ENCODE data around the gene MALAT1.

The MALAT1 gene

DNA sequence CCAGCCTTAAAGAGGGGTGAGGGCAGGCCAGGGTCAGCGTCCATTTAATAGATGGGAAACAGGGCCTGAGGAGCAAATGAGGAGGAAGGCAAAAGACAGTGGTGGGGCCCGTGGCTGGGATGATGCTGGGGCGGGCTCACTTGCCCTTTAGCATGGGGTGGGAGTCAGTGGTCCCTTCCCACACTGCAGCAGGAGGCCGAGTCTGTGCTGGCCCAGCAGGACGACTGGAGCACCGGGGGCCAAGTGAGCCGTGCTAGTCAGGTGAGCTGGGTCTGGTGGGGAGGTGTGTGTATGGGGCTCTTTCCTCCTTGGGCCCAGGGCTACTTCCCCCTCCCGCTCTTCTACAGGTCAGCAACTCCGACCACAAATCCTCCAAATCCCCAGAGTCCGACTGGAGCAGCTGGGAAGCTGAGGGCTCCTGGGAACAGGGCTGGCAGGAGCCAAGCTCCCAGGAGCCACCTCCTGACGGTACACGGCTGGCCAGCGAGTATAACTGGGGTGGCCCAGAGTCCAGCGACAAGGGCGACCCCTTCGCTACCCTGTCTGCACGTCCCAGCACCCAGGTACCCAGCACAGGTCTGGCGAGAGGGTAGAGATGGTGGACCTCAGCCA lies 38.9 kb downstream of the MALAT1 start:
- in situ Hi-C loops (cut with MboI; ENCODE audit: low sequenced_read_pairs): no loop called here

DNA sequence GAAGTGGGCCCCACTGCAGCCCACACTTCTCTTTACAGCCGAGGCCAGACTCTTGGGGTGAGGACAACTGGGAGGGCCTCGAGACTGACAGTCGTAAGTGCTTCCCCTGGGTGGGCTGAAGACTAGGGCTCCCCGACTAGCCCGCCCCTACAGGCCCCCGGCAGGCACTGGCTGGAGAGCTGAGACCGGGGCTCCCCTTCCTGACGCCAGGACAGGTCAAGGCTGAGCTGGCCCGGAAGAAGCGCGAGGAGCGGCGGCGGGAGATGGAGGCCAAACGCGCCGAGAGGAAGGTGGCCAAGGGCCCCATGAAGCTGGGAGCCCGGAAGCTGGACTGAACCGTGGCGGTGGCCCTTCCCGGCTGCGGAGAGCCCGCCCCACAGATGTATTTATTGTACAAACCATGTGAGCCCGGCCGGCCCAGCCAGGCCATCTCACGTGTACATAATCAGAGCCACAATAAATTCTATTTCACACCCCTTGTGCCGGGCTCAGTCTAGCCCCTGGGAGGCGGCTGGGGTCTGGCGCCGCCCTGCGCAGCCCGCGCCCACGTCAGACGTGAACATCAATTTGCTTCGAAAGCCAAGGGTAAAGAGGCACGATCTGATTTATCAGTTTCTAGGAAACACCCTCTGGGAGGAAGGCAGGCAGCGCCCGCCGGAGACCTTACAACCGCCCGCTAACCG lies 39.5 kb downstream of the MALAT1 start:
- in situ Hi-C loops (cut with MboI; ENCODE audit: low sequenced_read_pairs): no loop called here

DNA sequence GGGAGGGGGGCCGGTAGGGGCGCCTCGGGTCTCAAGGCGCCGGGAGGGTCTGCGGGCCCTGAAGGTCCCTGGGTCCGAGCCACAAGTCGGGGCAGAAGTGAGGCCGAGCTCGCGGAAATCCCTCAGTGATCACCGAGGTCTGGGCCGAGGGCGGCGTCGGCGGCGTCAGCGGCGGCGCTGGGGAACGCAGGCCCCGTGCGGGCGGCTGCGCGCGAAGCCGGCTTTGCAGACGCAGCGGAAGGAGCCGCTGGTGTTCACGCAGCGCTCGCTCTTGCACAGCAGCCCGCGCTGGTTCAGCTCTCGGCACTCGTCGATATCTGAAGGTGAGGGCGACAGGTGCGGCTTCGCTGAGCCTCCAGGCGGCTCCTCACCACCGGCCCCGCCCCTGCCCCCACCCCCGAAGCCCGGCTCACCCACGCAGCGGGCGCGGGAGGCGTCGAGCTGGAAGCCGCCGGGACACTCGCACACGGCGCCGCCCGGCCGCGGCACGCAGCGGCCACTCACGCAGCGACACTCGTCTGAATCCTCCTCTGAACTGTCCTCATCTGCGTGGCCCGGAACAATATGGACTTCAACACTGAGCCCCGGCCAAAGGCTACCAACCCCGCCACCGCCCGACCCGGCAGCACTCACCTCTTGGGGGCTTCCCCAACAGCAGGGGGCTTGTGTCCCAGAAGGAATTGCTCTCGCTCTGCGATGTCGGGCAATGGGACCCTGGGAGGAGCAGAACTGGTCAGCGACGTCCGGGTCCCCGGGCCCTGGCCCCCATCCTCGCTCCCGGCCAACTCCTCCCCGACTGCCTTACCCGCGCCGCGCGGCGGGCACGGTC lies 40.3 kb downstream of the MALAT1 start:
- in situ Hi-C loops (cut with MboI; ENCODE audit: low sequenced_read_pairs): no loop called here

DNA sequence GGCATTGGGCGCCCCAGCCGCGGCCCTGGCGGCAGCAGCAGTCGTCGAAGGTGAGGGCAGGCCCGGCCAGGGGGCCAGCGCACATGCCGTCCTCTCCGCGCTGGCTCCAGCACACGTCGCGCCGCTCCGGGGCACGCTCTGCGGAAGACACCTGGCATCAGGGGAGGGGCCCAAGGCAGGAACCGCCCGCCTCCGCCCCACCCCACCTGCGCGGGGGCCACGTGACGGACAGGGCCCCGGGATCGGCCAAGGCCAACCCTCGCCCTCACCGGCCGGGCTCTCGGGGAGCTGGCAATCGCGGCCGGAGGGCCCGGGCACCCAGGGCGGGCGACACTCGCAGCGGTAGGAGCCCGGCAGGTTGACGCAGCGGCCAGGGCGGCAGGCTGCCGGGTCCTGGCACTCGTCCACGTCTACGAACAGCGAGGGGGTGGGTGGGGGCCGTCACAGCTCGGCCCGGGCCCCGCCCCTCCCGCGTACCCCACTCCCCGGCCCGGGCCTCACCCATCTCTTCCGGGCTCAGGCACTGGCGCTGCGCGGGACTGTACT lies 41.0 kb downstream of the MALAT1 start:
- in situ Hi-C loops (cut with MboI; ENCODE audit: low sequenced_read_pairs): no loop called here

DNA sequence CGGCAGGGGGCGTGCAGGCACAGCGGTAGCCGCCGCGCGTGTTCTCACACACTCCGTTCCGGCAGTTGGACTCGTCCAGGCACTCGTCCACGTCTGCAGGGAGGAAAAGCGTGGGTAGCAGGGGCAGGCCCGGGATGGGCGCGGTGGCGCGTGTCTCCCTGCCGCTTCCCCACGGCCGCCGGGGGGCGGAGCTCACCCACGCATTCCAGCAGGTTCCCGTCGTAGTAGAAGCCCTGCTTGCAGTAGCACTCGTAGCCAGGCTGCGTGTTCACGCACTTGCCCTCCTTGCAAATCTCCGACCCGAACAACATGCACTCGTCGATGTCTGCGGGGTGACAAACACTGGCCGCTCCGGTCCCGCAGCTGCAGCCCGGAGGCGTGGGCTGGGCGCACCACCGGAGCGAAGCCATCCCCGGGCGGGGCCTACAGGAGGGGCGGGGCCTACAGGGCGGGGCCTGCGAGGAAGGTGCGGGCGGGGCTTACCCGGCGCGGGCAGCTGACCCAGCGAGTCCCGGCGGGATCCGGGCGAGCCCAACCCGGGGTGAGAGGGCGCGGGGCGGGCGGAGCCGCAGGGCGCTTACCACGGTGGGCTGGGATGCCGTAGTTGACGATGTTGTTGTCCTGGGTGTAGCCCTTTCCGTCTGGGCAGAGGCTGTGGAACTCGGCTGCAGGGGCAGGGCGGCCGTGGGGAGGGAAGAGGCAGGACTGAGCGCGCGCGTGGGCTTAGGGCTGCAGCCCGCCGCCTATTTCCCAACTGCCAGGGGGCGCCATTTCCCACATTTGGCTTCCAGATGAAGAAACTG lies 41.6 kb downstream of the MALAT1 start:
- in situ Hi-C loops (cut with MboI; ENCODE audit: low sequenced_read_pairs): no loop called here

DNA sequence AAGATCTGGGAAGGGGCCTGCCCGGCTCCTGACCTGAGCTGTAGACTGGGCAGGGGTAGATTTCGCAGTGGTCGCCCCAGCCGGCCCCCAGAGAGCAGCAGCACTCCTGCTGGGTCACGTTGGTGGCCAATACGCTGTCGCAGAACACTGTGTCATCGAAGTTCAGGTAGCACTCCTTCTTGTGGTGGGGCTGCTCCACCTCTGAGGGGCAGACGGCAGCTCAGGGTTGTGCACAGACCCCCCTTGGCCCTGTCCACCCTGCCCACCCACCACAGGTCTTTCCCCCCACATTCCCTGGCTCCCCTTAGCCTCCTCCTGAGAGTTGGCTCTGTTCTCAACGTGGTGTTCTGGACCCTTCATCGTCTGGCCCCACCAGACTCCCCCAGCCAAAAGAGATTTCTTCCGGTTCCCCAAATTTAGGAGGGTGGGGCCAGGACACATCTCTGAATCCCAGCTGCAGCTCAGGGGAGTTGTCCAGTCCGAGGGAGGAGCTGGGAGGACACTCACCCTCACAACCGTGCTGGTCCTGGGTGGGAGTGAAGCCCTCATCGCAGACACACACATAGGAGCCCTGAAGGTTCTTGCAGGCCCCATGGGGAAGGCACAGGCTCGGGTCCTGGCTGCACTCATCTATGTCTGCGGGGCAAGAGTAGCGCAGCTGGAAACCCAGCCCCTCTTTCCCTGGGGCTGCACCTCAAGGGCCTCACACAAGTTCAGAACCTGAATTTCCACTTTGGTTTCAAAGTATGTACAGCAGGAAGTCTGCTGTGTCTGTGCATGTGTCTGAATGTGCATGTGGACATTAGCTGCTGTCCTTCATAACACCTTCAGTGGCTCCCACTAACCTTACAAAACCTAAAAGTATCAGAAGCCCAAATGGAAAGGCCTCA lies 42.5 kb downstream of the MALAT1 start:
- in situ Hi-C loops (cut with MboI; ENCODE audit: low sequenced_read_pairs): no loop called here

DNA sequence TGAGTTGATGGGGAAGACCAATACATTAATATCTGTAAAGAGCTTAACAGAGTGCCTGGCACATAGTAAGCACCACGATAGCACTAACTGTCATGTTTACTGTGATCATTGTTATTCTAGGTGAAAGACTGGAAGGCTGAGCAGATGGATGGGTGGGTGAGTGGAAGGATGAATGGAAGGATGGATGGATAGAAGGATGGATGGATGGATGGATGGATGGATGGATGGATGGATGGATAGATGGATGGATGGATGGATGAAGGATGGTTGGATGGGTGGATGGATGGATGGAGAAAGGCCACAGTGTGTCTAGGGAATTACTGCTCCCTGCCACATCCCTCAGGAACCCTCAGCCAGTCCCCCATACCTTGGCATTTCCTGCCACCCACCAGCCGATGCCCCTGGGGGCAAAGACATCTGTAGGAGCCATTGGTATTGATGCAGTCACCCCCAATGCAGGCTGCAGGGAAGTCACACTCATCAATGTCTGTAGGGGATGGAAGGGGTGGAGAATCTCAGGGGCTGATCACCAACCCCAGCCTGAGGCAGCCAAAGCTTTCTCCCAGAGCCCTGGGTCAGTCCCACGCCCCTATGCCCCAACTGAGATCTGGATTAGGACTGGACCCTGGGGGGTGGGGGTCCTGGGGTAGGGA lies 44.0 kb downstream of the MALAT1 start:
- in situ Hi-C loops (cut with MboI; ENCODE audit: low sequenced_read_pairs): no loop called here

DNA sequence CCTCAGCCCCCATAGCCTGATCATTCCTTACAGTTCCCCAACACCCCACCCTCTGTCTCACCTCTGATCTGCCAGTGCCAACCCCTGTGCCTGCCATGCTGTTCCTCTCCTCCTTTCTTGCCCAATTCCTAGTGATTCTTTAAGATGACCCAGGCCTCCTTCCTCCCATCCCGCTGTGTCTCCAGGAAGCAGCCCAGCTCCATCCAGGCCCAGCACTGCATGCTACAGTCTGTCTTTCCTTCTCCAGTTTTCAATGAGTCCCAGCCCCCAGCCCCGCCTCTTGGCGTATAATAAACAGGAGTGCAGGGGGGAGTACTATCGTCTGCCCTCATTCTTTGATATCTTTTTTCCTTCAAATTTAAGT lies 47.0 kb downstream of the MALAT1 start:
- in situ Hi-C loops (cut with MboI; ENCODE audit: low sequenced_read_pairs): no loop called here

DNA sequence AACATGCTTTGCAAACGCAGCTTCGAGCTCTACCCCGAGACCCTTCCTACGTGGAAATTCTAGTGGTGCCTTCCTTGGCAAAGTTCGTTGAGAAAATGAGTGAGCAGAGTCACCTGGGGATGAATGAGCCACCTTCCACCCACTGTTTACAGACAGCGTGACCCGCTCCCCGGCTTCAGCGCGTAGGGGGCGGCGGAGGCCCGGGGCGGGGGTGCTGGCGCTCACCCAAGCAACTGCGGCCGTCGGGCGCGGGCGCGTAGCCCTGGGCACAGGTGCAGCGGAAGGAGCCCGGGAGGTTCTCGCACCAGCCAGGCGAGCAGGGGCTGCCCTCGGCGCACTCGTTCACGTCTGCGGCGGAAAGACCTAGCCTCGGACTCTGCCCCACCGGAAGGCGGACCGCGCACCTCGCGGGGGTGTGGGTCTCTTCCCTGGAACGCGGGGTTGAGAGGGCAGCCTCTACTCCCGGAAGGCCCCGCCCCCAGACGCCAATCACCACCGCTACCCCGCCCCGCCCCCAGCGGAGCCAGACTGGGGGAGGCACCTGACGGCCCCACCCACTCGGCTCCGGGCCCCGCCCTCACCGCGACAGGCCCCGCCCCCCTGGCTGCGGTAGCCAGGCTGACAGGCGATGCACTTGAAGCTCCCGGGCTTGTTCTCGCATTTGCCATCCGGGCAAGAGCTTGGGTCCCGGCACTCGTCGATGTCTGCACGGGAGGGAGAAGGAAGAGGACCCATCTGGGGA lies 47.5 kb downstream of the MALAT1 start:
- in situ Hi-C loops (cut with MboI; ENCODE audit: low sequenced_read_pairs): no loop called here

DNA sequence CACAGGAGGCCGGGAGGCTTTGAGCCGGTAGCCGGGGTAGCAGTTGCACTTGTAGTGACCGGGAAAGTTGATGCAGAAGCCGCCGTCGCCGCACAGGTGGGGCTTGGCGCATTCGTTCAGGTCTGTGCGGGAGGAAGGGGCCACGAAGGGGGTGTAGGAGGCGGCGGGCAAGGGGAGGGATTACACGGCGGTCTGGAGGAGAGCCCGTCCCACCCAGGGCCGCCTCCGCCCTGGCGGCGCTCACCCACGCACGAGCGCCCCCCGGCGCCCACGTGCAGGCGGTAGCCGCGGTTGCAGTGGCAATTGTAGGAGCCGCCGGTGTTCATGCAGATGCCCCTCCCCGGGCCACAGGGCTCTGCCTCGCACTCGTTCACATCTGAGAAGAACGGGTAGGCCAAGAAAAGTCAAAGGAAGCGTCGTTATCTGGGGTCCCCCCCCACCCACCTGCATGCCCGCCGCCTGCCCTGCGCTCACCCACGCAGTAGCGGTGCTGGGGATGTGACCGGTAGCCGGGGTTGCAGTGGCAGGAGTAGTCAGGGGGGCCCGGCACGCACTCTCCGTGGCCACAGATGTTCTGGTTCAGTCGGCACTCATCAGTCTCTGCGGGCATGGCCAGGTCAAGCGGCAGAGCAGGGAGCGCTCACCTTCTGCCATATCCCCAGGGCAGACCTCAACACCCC lies 48.7 kb downstream of the MALAT1 start:
- in situ Hi-C loops (cut with MboI; ENCODE audit: low sequenced_read_pairs): no loop called here

DNA sequence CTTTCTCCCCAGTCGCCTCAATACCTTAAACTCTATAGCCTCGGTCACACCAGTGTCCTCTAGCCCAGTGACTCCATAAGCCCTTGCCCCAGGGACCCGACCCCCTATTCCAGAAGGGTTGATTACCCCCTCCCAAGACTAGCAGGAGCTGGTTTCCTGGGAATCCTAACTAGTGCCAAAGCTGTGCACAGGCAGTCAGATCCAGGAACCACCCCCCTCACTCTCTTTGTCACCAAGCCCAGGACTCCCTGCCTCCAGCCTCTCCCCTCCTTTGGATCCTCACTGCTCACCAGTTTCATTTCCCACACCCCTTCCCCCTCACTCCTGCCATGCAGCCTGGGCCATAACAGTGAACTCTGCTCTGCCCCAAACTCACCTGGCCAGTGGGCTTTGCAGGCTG lies 49.5 kb downstream of the MALAT1 start:
- in situ Hi-C loops (cut with MboI; ENCODE audit: low sequenced_read_pairs): no loop called here

DNA sequence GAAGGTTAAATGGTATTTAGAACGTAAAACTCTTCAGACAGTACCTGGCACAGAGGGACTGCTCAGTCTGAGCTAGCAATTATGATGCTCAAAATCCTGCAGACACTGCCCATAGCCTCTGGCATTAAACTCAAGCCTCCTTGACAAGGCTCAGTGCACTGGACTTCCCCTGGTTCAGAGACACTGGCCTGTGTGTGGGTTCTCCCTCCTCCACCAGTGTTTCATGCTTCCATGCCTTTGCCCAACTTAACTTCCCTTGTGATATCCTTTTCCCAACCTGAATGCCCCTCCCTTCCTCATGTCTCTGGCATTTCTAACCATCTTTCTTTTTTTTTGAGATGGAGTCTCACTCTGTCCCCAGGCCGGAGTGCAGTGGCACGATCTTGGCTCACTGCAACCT lies 50.3 kb downstream of the MALAT1 start:
- in situ Hi-C loops (cut with MboI; ENCODE audit: low sequenced_read_pairs): no loop called here

DNA sequence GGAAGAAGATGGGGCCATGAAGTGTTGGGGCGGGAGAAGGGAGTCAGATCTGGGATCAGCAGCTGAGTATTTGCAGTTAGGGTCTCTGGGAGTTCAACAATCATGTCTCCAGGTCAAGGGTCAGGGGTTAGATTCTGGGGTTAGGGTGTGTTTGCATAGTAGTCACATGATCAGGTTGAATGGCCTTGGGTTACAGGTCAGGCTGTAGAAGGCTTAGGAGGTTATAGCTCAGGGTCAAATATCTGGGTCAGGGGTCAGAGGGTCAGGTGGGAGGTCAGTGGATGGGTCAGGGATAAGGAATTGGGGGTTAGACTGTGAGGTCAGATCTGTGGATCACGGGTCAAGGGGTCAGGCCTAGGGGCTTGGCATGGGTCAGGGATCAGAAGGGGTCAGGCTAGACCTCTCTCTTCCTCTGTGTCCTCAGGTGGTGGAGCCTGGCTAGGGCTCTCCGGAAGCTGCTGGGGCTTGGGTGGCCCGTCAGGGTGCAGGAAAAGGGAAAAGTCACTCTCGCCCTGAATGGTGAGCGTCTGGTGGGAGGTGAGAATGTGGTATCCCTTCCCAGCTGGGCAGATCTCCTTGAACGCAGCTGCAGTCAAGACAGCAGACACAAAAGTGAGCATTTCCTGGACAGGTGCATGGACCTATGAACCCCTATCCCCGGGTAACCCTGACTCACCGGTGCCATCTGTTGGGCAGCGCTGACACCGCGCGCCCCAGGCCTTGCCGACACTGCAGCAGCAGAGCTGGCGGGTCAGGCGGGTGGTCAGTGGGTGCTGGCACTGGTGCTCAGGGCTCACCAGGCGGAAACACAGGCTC lies 52.9 kb downstream of the MALAT1 start:
- in situ Hi-C loops (cut with MboI; ENCODE audit: low sequenced_read_pairs): no loop called here

DNA sequence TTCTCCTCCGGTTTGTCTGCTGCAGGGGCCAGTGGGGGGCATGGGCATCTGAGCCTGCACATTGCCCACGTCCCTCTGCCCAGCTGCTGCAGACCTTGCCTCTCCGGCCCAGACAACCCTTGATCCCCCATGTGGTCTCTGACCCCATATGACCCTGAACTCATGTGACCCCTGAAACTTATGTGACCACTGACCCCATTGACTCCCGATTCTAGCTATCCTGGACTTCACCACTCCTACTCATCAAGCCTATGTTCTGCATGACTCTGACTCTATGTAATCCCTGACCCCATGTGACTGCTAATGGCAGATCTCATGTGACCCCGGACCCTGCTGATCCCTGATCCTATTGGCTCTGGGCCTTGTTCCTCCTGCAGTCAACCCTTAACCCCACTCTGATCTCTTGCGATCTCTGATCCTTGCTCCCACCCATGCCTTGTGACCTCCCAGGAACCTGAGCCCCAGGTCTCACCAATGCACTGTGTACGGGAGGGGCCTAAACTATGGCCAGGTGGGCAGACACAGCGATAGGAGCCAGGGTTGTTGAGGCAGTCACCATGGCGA lies 53.6 kb downstream of the MALAT1 start:
- in situ Hi-C loops (cut with MboI; ENCODE audit: low sequenced_read_pairs): no loop called here

DNA sequence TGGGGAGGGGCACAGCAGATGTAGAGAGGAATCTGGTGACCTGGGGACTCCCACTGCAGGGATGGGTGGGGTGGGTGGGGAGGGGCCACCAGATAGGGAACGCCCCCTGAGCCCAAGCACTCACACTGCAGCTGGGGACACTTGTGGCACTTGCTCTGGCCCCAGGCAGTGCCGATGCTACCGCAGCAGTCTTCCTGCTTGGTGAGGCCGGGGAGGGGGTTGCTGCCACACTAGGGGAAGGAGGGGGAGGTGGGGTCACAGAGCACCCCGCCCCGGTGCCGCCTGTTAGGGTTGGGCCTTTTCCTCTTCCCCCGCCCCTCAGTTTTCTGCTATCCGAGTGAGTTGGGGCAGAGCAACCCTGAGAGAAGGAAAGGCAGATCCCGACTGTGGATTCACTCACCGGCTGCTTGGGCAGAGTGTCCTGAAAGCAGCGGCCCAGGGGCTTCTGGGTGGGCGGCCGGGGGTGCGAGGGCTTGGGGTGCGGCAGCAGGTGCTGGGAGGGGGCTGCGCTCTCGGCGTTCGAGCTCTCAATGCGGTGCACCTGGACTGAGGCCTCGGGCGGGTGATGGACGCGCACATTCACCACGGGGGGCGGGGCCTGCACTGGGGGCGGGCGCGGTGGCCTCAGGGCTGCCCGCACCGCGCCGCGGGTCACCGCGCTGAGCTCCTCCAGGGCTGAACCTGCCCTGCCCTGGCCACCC lies 54.6 kb downstream of the MALAT1 start:
- in situ Hi-C loops (cut with MboI; ENCODE audit: low sequenced_read_pairs): no loop called here

DNA sequence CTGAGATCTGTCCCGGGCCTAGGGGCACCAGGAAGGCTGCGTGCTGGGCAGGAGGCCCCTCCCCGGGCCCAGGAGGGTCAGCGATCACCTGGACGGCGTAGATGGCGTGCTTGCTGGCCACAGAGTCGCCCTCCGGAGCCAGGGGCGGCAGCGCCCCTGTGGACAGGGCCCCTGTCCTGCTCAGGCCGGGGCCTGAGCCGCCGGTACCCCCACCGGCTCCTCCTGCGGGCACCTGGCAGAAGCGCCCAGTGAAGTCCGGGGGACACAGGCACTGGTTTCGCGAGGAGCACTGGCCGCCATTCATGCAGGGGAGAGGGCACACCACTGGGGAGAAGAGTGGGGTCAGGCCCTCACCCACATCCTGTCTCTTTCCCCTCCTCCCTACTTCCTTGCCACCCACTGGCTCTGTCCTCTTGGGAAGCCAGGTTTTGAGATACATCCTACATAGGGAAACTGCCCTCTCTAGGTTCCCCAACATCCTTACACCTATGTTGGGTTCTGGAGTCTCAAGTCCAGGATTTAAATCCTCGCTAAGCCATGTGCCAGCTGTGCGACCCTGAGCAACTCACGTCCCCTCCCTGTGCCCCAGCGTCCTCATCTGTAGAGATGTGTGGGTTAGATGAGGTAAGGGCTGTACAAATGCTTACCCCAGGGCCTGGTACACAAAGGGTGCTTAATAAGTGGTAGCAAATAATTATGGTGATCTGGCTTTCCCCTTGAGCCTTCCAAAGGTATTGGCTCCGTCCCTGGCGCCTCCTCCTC lies 55.4 kb downstream of the MALAT1 start:
- in situ Hi-C loops (cut with MboI; ENCODE audit: low sequenced_read_pairs): no loop called here
